GM12864 (cell line): Measurements from ENCODE around the gene TBC1D2.
"Not testable (repeated sequence)": the region's sequence is repeated elsewhere in the genome, so short reads cannot be mapped to it uniquely, and the experiment has no call there.

Experiments
- DNase-seq: peaks from one replicate; pipeline ENCODE4 v3.0.0-alpha.2; 2011; ENCODE audit warnings: low read depth
- H3K4me3 ChIP-seq: 2 replicates; pipeline ENCODE4 v1.5.1; 2011; ENCODE audit warnings: mild to moderate bottlenecking, low read depth, low read length, control low read depth
- CTCF ChIP-seq: IDR thresholded peaks from 2 replicates; pipeline ENCODE4 v1.5.1; 2011; ENCODE audit warnings: low read depth, mild to moderate bottlenecking, moderate library complexity, low read length, control low read depth, inconsistent platforms; ENCODE audit errors: missing control alignments

TBC1D2 gene

GRCh38 chr9:98285446-98285845 is 30.0 kb upstream of the TBC1D2 start:
- H3K4me3 ChIP-seq, result no peak overlapping the region
- no peak for DNase-seq
- no peak for TF ChIP-seq CTCF

GRCh38 chr9:98284754-98285153 is 29.3 kb upstream of the TBC1D2 start:
- DNase-seq, result no peak
- H3K4me3 ChIP-seq, result no peak overlapping the region
- no peak for TF ChIP-seq CTCF

- DNase-seq, H3K4me3 ChIP-seq: not testable (repeated sequence)
Measured at GRCh38 chr9:98283143-98283542, 27.7 kb upstream of the TBC1D2 start.

GRCh38 chr9:98281281-98281680 is 25.8 kb upstream of the TBC1D2 start:
- no peak for TF ChIP-seq CTCF
- DNase-seq, result no peak
- no peak overlapping the region for H3K4me3 ChIP-seq

- TF ChIP-seq CTCF, result no peak
- DNase-seq, result no peak
- H3K4me3 ChIP-seq, result no peak overlapping the region
Measured at GRCh38 chr9:98280574-98280973, 25.1 kb upstream of the TBC1D2 start.

- no peak for DNase-seq
- no peak for TF ChIP-seq CTCF
- no peak overlapping the region for H3K4me3 ChIP-seq
Measured at GRCh38 chr9:98280162-98280561, 24.7 kb upstream of the TBC1D2 start.

GRCh38 chr9:98276907-98277469 is 21.5 kb upstream of the TBC1D2 start:
- no peak for DNase-seq
- TF ChIP-seq CTCF, result no peak
- no peak overlapping the region for H3K4me3 ChIP-seq
